ENCODE measurements around the gene LMTK3. TPM values are rescaled to one million over a fixed set of nuclear protein-coding genes. Genes with fewer than 3 reads are reported as not detected.

The LMTK3 gene
- total RNA-seq, 1 donor: 0.43 TPM

GRCh38 chr19:48548253-48548911 is 36.7 kb upstream of the LMTK3 start:
- no peak for DNase-seq (ENCODE audit: low read depth)
- H3K4me3 ChIP-seq (ENCODE audit: low read depth, low read length): no peak overlapping the region
- TF ChIP-seq CTCF (IDR thresholded peaks at IDR 0.05; ENCODE audit: insufficient read depth, low read depth, low read length): no peak

- no peak overlapping the region for H3K4me3 ChIP-seq (ENCODE audit: low read depth, low read length)
- no peak for DNase-seq (ENCODE audit: low read depth)
- TF ChIP-seq CTCF (IDR thresholded peaks at IDR 0.05; ENCODE audit: insufficient read depth, low read depth, low read length): no peak
Measured at GRCh38 chr19:48547722-48548121, 36.1 kb upstream of the LMTK3 start.

- TF ChIP-seq CTCF (IDR thresholded peaks at IDR 0.05; ENCODE audit: insufficient read depth, low read depth, low read length): no peak
- no peak for DNase-seq (ENCODE audit: low read depth)
- H3K4me3 ChIP-seq (ENCODE audit: low read depth, low read length): no peak overlapping the region
Measured at GRCh38 chr19:48544856-48545750, 33.5 kb upstream of the LMTK3 start.

- TF ChIP-seq CTCF (IDR thresholded peaks at IDR 0.05; ENCODE audit: insufficient read depth, low read depth, low read length): no peak
- H3K4me3 ChIP-seq (ENCODE audit: low read depth, low read length): no peak overlapping the region
- DNase-seq (ENCODE audit: low read depth): peak; percentile 22
Measured at GRCh38 chr19:48543121-48543710, 31.6 kb upstream of the LMTK3 start.

- TF ChIP-seq CTCF (IDR thresholded peaks at IDR 0.05; ENCODE audit: insufficient read depth, low read depth, low read length): no peak
- no peak for DNase-seq (ENCODE audit: low read depth)
- no peak overlapping the region for H3K4me3 ChIP-seq (ENCODE audit: low read depth, low read length)
Measured at GRCh38 chr19:48541813-48542212, 30.2 kb upstream of the LMTK3 start.

GRCh38 chr19:48540110-48540509 is 28.5 kb upstream of the LMTK3 start:
- H3K4me3 ChIP-seq (ENCODE audit: low read depth, low read length): no peak overlapping the region
- no peak for TF ChIP-seq CTCF (IDR thresholded peaks at IDR 0.05; ENCODE audit: insufficient read depth, low read depth, low read length)
- no peak for DNase-seq (ENCODE audit: low read depth)
